H9 (cell line): Measurements from ENCODE around the gene PGLYRP2. TPM values are rescaled to one million over a fixed set of nuclear protein-coding genes. Genes with fewer than 3 reads are reported as not detected.

Source experiments
- DNase-seq: peaks from one replicate; pipeline ENCODE4 v3.0.0-alpha.2; 2017
- H2AFZ ChIP-seq: one replicate; pipeline ENCODE4 v1.6.1; 2013; ENCODE audit warnings: mild to moderate bottlenecking, low read length, control low read depth, moderate library complexity
- H2AK5ac ChIP-seq: 2 replicates; pipeline ENCODE4 v1.6.1; 2013; ENCODE audit warnings: low read length, control low read depth, mixed read lengths; ENCODE audit not compliant: insufficient read length
- H2BK120ac ChIP-seq: one replicate; pipeline ENCODE4 v1.6.1; 2013; ENCODE audit warnings: low read depth, mild to moderate bottlenecking, low read length, control low read depth, inconsistent platforms; ENCODE audit not compliant: poor library complexity, severe bottlenecking
- H2BK12ac ChIP-seq: 2 replicates; pipeline ENCODE4 v1.6.1; 2013; ENCODE audit warnings: low read length, control low read depth, mixed read lengths, low read depth; ENCODE audit not compliant: insufficient read length
- H2BK15ac ChIP-seq: 2 replicates; pipeline ENCODE4 v1.6.1; 2013; ENCODE audit warnings: low read depth, low read length, control low read depth
- H2BK20ac ChIP-seq: one replicate; pipeline ENCODE4 v1.6.1; 2013; ENCODE audit warnings: low read depth, mild to moderate bottlenecking, low read length, control low read depth, inconsistent platforms; ENCODE audit not compliant: poor library complexity, severe bottlenecking
- H2BK5ac ChIP-seq: 2 replicates; pipeline ENCODE4 v1.6.1; 2013; ENCODE audit warnings: low read length, control low read depth, mixed read lengths; ENCODE audit not compliant: insufficient read length
- H3K14ac ChIP-seq: 2 replicates; pipeline ENCODE4 v1.6.1; 2013; ENCODE audit warnings: low read length, control low read depth; ENCODE audit not compliant: insufficient read depth
- H3K18ac ChIP-seq: 2 replicates; pipeline ENCODE4 v1.6.1; 2013; ENCODE audit warnings: low read depth, mild to moderate bottlenecking, mixed read lengths, low read length, control low read depth; ENCODE audit not compliant: insufficient read length
- H3K23ac ChIP-seq: 2 replicates; pipeline ENCODE4 v1.6.1; 2013; ENCODE audit warnings: low read length, control low read depth, mixed read lengths, low read depth; ENCODE audit not compliant: insufficient read length
- H3K23me2 ChIP-seq: 2 replicates; pipeline ENCODE4 v1.6.1; 2013; ENCODE audit warnings: low read depth, mild to moderate bottlenecking, mixed read lengths, low read length, control low read depth; ENCODE audit not compliant: insufficient read length, poor library complexity, severe bottlenecking
- H3K27ac ChIP-seq: 2 replicates; pipeline ENCODE4 v1.5.1; 2013; ENCODE audit warnings: low read length, control low read depth, mixed read lengths, low read depth; ENCODE audit not compliant: insufficient read length
- H3K27me3 ChIP-seq: 2 replicates; pipeline ENCODE4 v1.6.1; 2013; ENCODE audit warnings: low read length, control low read depth, inconsistent platforms; ENCODE audit not compliant: insufficient read depth
- H3K4ac ChIP-seq: 2 replicates; pipeline ENCODE4 v1.6.1; 2013; ENCODE audit warnings: low read depth, mild to moderate bottlenecking, control low read depth, inconsistent platforms, low read length, moderate library complexity
- H3K4me1 ChIP-seq: 2 replicates; pipeline ENCODE4 v1.6.1; 2013; ENCODE audit warnings: low read length, control low read depth, inconsistent platforms; ENCODE audit not compliant: insufficient read depth
- H3K4me2 ChIP-seq: 2 replicates; pipeline ENCODE4 v1.6.1; 2013; ENCODE audit warnings: low read length, control low read depth, mixed read lengths; ENCODE audit not compliant: insufficient read length, insufficient read depth
- H3K56ac ChIP-seq: 2 replicates; pipeline ENCODE4 v1.6.1; 2013; ENCODE audit warnings: low read depth, mild to moderate bottlenecking, mixed read lengths, low read length, control low read depth; ENCODE audit not compliant: insufficient read length
- H3K79me1 ChIP-seq: 2 replicates; pipeline ENCODE4 v1.6.1; 2013; ENCODE audit warnings: low read depth, mild to moderate bottlenecking, moderate library complexity, low read length, control low read depth, inconsistent platforms; ENCODE audit not compliant: insufficient read depth, poor library complexity, severe bottlenecking
- H3K79me2 ChIP-seq: 2 replicates; pipeline ENCODE4 v1.6.1; 2013; ENCODE audit warnings: low read length, control low read depth, inconsistent platforms; ENCODE audit not compliant: insufficient read depth
- H3K9ac ChIP-seq: 2 replicates; pipeline ENCODE4 v1.6.1; 2013; ENCODE audit warnings: low read length, control low read depth, mixed read lengths; ENCODE audit not compliant: insufficient read length; ENCODE audit errors: extremely low read depth
- H3K9me3 ChIP-seq: one replicate; pipeline ENCODE4 v1.6.1; 2013; ENCODE audit warnings: low read depth, low read length, inconsistent platforms; ENCODE audit not compliant: control insufficient read depth
- H3T11ph ChIP-seq: one replicate; pipeline ENCODE4 v1.6.1; 2013; ENCODE audit warnings: mild to moderate bottlenecking, low read length, control low read depth, inconsistent platforms
- H4K20me1 ChIP-seq: one replicate; pipeline ENCODE4 v1.6.1; 2013; ENCODE audit not compliant: control insufficient read depth, insufficient read length, insufficient read depth
- H4K5ac ChIP-seq: 2 replicates; pipeline ENCODE4 v1.6.1; 2013; ENCODE audit warnings: low read depth, mild to moderate bottlenecking, mixed read lengths, low read length, control low read depth; ENCODE audit not compliant: insufficient read length
- H4K8ac ChIP-seq: replicated peaks from 2 replicates; pipeline ENCODE4 v1.6.1; 2013; ENCODE audit warnings: low read length, control low read depth, mixed read lengths, low read depth; ENCODE audit not compliant: insufficient read length
- H4K91ac ChIP-seq: 2 replicates; pipeline ENCODE4 v1.6.1; 2013; ENCODE audit warnings: low read depth, mild to moderate bottlenecking, moderate library complexity, mixed read lengths, low read length, control low read depth; ENCODE audit not compliant: insufficient read length
- H3K27ac Mint-ChIP-seq, 3 experiments: 2 replicates in 2 of 3; 3 replicates in 1 of 3; pipeline ENCODE4 v1.8.0; 2020 to 2021; ENCODE audit warnings: mixed read lengths in 3 of 3, mild to moderate bottlenecking in 1 of 3, moderate library complexity in 1 of 3
- H3K27me3 Mint-ChIP-seq: 2 replicates; pipeline ENCODE4 v1.8.0; 2021; ENCODE audit warnings: low read depth, mild to moderate bottlenecking, moderate library complexity, mixed read lengths
- H3K36me3 Mint-ChIP-seq, 3 experiments: 2 replicates in 2 of 3; 3 replicates in 1 of 3; pipeline ENCODE4 v1.8.0; 2020 to 2021; ENCODE audit warnings: low read depth in 3 of 3, mixed read lengths in 3 of 3; ENCODE audit not compliant: insufficient read depth in 1 of 3
- H3K4me1 Mint-ChIP-seq, 2 experiments: 2 replicates each; pipeline ENCODE4 v1.8.0; 2020; ENCODE audit warnings: mixed read lengths in 2 of 2
- H3K4me3 Mint-ChIP-seq, 2 experiments: 2 replicates in 1 of 2; 3 replicates in 1 of 2; pipeline ENCODE4 v1.8.0; 2020 to 2021; ENCODE audit warnings: mild to moderate bottlenecking in 2 of 2, mixed read lengths in 2 of 2, moderate library complexity in 1 of 2
- H3K9me3 Mint-ChIP-seq, 2 experiments: 2 replicates in 1 of 2; 3 replicates in 1 of 2; pipeline ENCODE4 v1.8.0; 2020; ENCODE audit warnings: mild to moderate bottlenecking in 2 of 2, mixed read lengths in 2 of 2, moderate library complexity in 1 of 2
- WGBS: extraction: QIAGEN DNeasy Blood & Tissue Kit; methylation state at CpG from one replicate; pipeline ENCODE4 v1.1.7; 2013; ENCODE audit warnings: missing lambda C conversion rate, low lambda C conversion rate, mixed read lengths; ENCODE audit not compliant: insufficient read length; ENCODE audit errors: extremely low coverage; 5-methylcytosine and 5-hydroxymethylcytosine counted together
- total RNA-seq: library from RNA; stranded (reverse); gene quantifications from 2 replicates; pipeline ENCODE4 v1.2.1, GENCODE V29; 2021
- TF ChIP-seq, protein P1 (sequence below): fragments of 200-600 bp; sonication (generic); conservative IDR thresholded peaks from 3 replicates; pipeline ENCODE4 v1.8.0; 2021; ENCODE audit warnings: antibody characterized with exemption, mild to moderate bottlenecking

Gene PGLYRP2
- total RNA-seq, 1 experiment from 2014 or later, result not detected

DNA sequence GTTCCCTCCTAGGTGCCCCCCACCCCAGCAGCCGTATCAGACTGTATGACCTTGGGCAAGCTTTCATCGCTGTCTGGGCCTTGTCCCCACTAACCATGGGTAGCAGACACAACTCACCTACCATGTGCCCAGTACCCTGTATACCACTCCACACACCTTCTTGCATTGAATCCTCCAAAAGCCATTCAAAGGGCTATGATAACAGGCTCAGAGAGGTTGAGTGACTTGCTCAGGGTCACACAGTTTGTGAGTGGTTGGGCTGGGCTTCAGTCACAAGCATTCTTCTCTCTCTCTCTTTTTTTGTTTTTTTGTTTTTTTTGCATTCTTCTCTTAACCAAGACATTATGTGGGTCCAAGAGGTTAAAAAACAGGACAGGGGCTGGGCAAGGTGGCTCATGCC is 17.6 kb downstream of the PGLYRP2 start:
- Histone ChIP-seq H3K23ac (no peak overlapping the region), H2AFZ (no peak overlapping the region), H3K4me2 (no peak overlapping the region), H3K56ac (no peak overlapping the region), H3K18ac (no peak overlapping the region), H2BK12ac (no peak overlapping the region), H3K27ac (no peak overlapping the region), H3K79me1 (no peaks in the 10 kb centered on the region), H4K8ac (no peak overlapping the region), H3K27me3 (peaks cover 12% of the 10 kb centered on the region; the same call in 1 of the 2 replicates), H4K5ac (no peak overlapping the region), H3T11ph (no peak overlapping the region), H2BK120ac (no peak overlapping the region), H3K9ac (no peak overlapping the region), H4K20me1 (no peaks in the 10 kb centered on the region), H2BK20ac (no peak overlapping the region), H3K23me2 (peaks cover 8% of the 10 kb centered on the region), H2AK5ac (no peak overlapping the region), H3K14ac (no peak overlapping the region), H3K79me2 (no peaks in the 10 kb centered on the region), H2BK15ac (no peak overlapping the region), H3K9me3 (no peaks in the 10 kb centered on the region), H3K4ac (no peak overlapping the region), H2BK5ac (no peak overlapping the region), H4K91ac (no peak overlapping the region), H3K4me1 (no peaks in the 10 kb centered on the region; the same call in 1 of the 2 replicates)
- peaks cover 4 to 6% of the 10 kb centered on the region in 2 experiments; a peak in 1 of 4 replicates for H3K4me1 Mint-ChIP-seq
- H3K27ac Mint-ChIP-seq, result 0 out of 7 replicates have a peak overlapping the region, but pooled peaks of 1 of the 3 experiments have one; percentile 52
- H3K9me3 Mint-ChIP-seq, result peaks cover 0 to 2% of the 10 kb centered on the region in 2 experiments; a peak in 4 of 5 replicates
- H3K27me3 Mint-ChIP-seq, result peaks cover 57% of the 10 kb centered on the region
- H3K36me3 Mint-ChIP-seq, result no peaks in the 10 kb centered on the region
- WGBS, result no CpG with 5 or more reads among the region's 2 CpGs
- TF ChIP-seq, protein P1, sequence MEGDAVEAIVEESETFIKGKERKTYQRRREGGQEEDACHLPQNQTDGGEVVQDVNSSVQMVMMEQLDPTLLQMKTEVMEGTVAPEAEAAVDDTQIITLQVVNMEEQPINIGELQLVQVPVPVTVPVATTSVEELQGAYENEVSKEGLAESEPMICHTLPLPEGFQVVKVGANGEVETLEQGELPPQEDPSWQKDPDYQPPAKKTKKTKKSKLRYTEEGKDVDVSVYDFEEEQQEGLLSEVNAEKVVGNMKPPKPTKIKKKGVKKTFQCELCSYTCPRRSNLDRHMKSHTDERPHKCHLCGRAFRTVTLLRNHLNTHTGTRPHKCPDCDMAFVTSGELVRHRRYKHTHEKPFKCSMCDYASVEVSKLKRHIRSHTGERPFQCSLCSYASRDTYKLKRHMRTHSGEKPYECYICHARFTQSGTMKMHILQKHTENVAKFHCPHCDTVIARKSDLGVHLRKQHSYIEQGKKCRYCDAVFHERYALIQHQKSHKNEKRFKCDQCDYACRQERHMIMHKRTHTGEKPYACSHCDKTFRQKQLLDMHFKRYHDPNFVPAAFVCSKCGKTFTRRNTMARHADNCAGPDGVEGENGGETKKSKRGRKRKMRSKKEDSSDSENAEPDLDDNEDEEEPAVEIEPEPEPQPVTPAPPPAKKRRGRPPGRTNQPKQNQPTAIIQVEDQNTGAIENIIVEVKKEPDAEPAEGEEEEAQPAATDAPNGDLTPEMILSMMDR, result no peak
- no peak overlapping the region for H3K4me3 Mint-ChIP-seq
- DNase-seq, result no peak
